ENCODE measurements around the gene TTYH1. TPM values are rescaled to one million over a fixed set of nuclear protein-coding genes. Genes with fewer than 3 reads are reported as not detected.

Gene TTYH1
- total RNA-seq, 4 donors from 2014 or later = 0.41 TPM; not detected in 3

GRCh38 chr19:54477650-54478049 is 62.4 kb downstream of the TTYH1 start:
- no peaks in the 10 kb centered on the region for H3K36me3 ChIP-seq
- DNase-seq (no peak), ATAC-seq (no peak)
- intact Hi-C loops (cut with DNase I; ENCODE audit: low total_unique reads) = no loop called here
- H3K27ac ChIP-seq = no peak overlapping the region
- in situ Hi-C loops (cut with MboI; ENCODE audit: low sequenced_read_pairs in 4 of 4) = no loop called here
- no peaks in the 10 kb centered on the region for H3K4me1 ChIP-seq
- peaks cover 0 to 6% (median 0%) of the 10 kb centered on the region in 3 donors for H3K27me3 ChIP-seq
- TF ChIP-seq CTCF (IDR thresholded peaks at IDR 0.05 in 4 of 5, conservative IDR thresholded peaks at IDR 0.05 in 1 of 5) = no peak
- TF ChIP-seq POLR2A (IDR thresholded peaks at IDR 0.05) = no peak
- H3K9me3 ChIP-seq = no peaks in the 10 kb centered on the region
- no peak overlapping the region for H3K4me3 ChIP-seq

DNA sequence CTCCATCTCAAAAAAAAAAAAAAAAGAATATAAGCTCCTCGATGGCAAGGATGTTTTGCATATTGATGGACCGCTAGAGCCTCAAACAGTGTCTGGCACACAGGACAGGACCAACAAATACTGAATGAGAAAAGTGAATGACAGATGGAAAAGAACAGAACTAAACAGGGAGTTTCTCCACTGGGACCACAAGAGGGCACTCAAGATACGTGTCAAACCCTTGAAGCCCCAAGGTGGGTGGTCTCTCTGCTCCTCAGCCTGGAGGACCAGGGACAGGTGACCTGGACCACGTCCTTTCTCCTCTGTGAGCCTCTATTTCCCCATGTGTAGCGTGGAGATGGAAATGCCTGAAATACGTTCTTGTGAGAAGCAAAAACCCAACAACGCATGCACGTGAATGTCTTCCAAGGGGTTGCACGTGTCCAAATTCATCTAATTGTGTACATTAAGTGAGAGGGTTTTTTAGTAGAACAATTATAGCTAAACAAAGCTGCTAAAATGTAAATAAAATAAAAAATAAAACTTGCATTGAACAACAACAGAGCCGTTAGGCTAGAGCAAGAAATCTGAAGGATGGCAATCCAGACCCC is 63.5 kb downstream of the TTYH1 start:
- TF ChIP-seq CTCF (IDR thresholded peaks at IDR 0.05 in 4 of 5, conservative IDR thresholded peaks at IDR 0.05 in 1 of 5) = peak in 3 of 5 experiments; percentile 10 to 43 (median 15)
- TF ChIP-seq POLR2A (IDR thresholded peaks at IDR 0.05) = no peak
- in situ Hi-C loops (cut with MboI; ENCODE audit: low sequenced_read_pairs in 4 of 4) (no loop called here), intact Hi-C loops (cut with DNase I; ENCODE audit: low total_unique reads) (no loop called here)
- no peak overlapping the region for H3K4me3 ChIP-seq
- ATAC-seq (no peak), DNase-seq (no peak)
- no peaks in the 10 kb centered on the region for H3K4me1 ChIP-seq
- H3K36me3 ChIP-seq = no peaks in the 10 kb centered on the region
- no peak overlapping the region for H3K27ac ChIP-seq
- peaks cover 0 to 6% (median 0%) of the 10 kb centered on the region in 3 donors for H3K27me3 ChIP-seq
- H3K9me3 ChIP-seq = no peaks in the 10 kb centered on the region

DNA sequence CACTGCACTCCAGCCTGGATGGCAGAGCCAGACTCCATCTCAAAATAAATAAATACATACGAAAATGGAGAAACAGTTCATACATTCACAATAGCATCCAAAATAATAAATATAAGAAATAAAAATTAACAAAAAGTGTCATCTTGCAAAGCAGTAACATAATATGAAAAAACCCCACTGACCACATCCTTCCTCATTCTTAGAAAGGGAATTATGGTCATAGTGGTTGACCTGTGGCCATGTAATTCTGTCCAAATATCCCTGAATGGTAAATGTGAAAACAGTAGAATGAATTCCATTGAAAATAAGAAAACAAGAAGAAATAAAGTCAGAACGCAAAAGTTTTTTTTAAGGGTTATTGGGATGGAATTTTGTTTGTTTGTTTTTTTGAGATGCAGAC is 64.8 kb downstream of the TTYH1 start:
- no peak for TF ChIP-seq POLR2A (IDR thresholded peaks at IDR 0.05)
- TF ChIP-seq CTCF (IDR thresholded peaks at IDR 0.05 in 4 of 5, conservative IDR thresholded peaks at IDR 0.05 in 1 of 5) = no peak
- Histone ChIP-seq H3K36me3 (no peaks in the 10 kb centered on the region), H3K9me3 (no peaks in the 10 kb centered on the region), H3K27ac (no peak overlapping the region), H3K4me1 (no peaks in the 10 kb centered on the region), H3K27me3 (peaks cover 0 to 8% (median 0%) of the 10 kb centered on the region in 3 donors), H3K4me3 (no peak overlapping the region)
- in situ Hi-C loops (cut with MboI; ENCODE audit: low sequenced_read_pairs in 4 of 4) = no loop called here
- ATAC-seq (no peak), DNase-seq (no peak)
- intact Hi-C loops (cut with DNase I; ENCODE audit: low total_unique reads) = no loop called here

DNA sequence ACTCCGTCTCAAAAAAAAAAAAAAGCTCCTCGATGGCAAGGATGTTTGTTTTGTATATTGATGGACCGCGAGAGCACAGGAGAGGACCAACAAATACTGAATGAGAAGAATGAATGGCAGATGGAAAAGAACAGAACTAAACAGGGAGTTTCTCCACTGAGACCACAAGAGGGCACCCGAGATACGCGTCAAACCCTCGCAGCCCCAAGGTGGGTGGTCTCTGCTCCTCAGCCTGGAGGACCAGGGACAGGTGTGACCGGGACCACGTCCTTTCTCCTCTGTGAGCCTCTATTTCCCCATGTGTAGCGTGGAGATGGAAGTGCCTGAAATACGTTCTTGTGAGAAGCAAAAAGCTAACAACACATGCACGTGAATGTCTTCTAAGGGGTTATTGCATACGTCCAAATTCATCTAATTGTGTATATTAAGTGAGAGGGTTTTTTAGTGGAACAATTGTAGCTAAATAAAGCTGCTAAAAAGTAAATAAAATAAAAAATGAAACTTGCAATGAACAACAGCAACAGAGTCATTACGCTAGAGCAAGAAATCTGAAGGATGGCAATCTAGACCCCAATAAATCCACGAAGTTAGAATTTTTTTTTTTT is 66.2 kb downstream of the TTYH1 start:
- Histone ChIP-seq H3K9me3 (no peaks in the 10 kb centered on the region), H3K36me3 (no peaks in the 10 kb centered on the region), H3K27ac (no peak overlapping the region), H3K4me1 (no peaks in the 10 kb centered on the region), H3K4me3 (no peak overlapping the region), H3K27me3 (peaks cover 0 to 8% (median 0%) of the 10 kb centered on the region in 3 donors)
- intact Hi-C loops (cut with DNase I; ENCODE audit: low total_unique reads) (loop anchor here (1.0 kb wide), 1 partner anchor 32 kb away; the partner anchor contains the start of gene LENG8), in situ Hi-C loops (cut with MboI; ENCODE audit: low sequenced_read_pairs in 4 of 4) (no loop called here)
- no peak for ATAC-seq
- TF ChIP-seq CTCF (IDR thresholded peaks at IDR 0.05 in 4 of 5, conservative IDR thresholded peaks at IDR 0.05 in 1 of 5) (peak in 3 of 5 experiments; percentile 24 to 49 (median 35)), POLR2A (IDR thresholded peaks at IDR 0.05) (no peak)
- no peak for DNase-seq
